ENCODE results near the gene LPP. TPM values are rescaled to one million over a fixed set of nuclear protein-coding genes. Genes with fewer than 3 reads are reported as not detected.
A peak's percentile ranks its signal among the peaks of the same experiment; 100 is the strongest.

The LPP gene
- total and polyA plus RNA-seq, 2 donors (not counting 1 experiment from before 2014, with no cell fraction given), result 7.6 to 81.7 TPM

GRCh38 chr3:188435266-188435665, 281.3 kb downstream of the LPP start:
- Histone ChIP-seq H3K4me1 (ENCODE audit: control insufficient read depth in 2 of 2, insufficient read depth in 2 of 2, low read length in 2 of 2) (peaks cover 66 to 83% of the 10 kb centered on the region in 2 donors), H2AFZ (ENCODE audit: insufficient read depth, low read depth, low read length, poor library complexity, severe bottlenecking) (no peak overlapping the region), H3K4me3 (ENCODE audit: control extremely low read depth in 1 of 5, extremely low read depth in 1 of 5, insufficient read depth in 1 of 5, low read depth in 2 of 5, low read length in 4 of 5) (no peak overlapping the region), H3K9me3 (ENCODE audit: control extremely low read depth in 1 of 3, control insufficient read depth in 2 of 3, insufficient read depth in 1 of 3, low read length in 2 of 3) (no peaks in the 10 kb centered on the region), H3K27me3 (replicated peaks in 1 of 4; ENCODE audit: control extremely low read depth in 1 of 4, control insufficient read depth in 3 of 4, insufficient read depth in 4 of 4, low read length in 3 of 4) (no peaks in the 10 kb centered on the region), H3K79me2 (ENCODE audit: control insufficient read depth, insufficient read depth, low read length) (peaks cover 16% of the 10 kb centered on the region), H4K20me1 (ENCODE audit: control insufficient read depth, insufficient read depth, low read length, poor library complexity, severe bottlenecking) (no peaks in the 10 kb centered on the region), H3K4me2 (replicated peaks; ENCODE audit: low read depth, low read length, poor library complexity, severe bottlenecking) (no peak overlapping the region), H3K27ac (ENCODE audit: low read length in 2 of 2) (peak overlapping the region in 1 of 2 donors; percentile 99), H3K9ac (ENCODE audit: low read length) (no peak overlapping the region), H3K36me3 (replicated peaks in 1 of 2; ENCODE audit: control extremely low read depth in 1 of 2, control insufficient read depth in 1 of 2, extremely low read depth in 1 of 2, insufficient read depth in 2 of 2, low read length in 1 of 2) (no peaks in the 10 kb centered on the region)
- CTCF ChIA-PET, result interaction anchor here (1.2 to 1.9 kb wide), 2 partner anchors 20 to 36 kb away, joined by 3 to 4 read pairs; no protein-coding TSS in a partner anchor
- H3K27me3 Mint-ChIP-seq, result no peaks in the 10 kb centered on the region
- ATAC-seq (ENCODE audit: low read depth) (no peak), DNase-seq (no peak)
- H3K9me3 Mint-ChIP-seq (ENCODE audit: insufficient read depth), result no peaks in the 10 kb centered on the region
- no peak overlapping the region for H3K4me3 Mint-ChIP-seq
- peaks cover 83% of the 10 kb centered on the region for H3K4me1 Mint-ChIP-seq
- POLR2A ChIA-PET, result no interaction called here
- WGBS (ENCODE audit: insufficient coverage), result no CpG with 5 or more reads among the region's 1 CpG
- peak overlapping the region; percentile 21 for H3K27ac Mint-ChIP-seq
- intact Hi-C loops (cut with micrococcal nuclease), result loop anchor here (5.0 kb wide), 2 partner anchors 147 to 458 kb away; no protein-coding TSS in a partner anchor
- TF ChIP-seq EZH2 (IDR thresholded peaks at IDR 0.05; ENCODE audit: borderline replicate concordance, insufficient read depth, low read depth, low read length, poor library complexity, severe bottlenecking) (no peak), CTCF (IDR thresholded peaks at IDR 0.05) (no peak)

GRCh38 chr3:188437926-188438325, 284.0 kb downstream of the LPP start:
- Histone ChIP-seq H3K9me3 (ENCODE audit: control extremely low read depth in 1 of 3, control insufficient read depth in 2 of 3, insufficient read depth in 1 of 3, low read length in 2 of 3) (peaks cover 0 to 4% (median 0%) of the 10 kb centered on the region in 3 donors), H3K36me3 (replicated peaks in 1 of 2; ENCODE audit: control extremely low read depth in 1 of 2, control insufficient read depth in 1 of 2, extremely low read depth in 1 of 2, insufficient read depth in 2 of 2, low read length in 1 of 2) (no peaks in the 10 kb centered on the region), H3K4me3 (ENCODE audit: control extremely low read depth in 1 of 5, extremely low read depth in 1 of 5, insufficient read depth in 1 of 5, low read depth in 2 of 5, low read length in 4 of 5) (no peak overlapping the region), H4K20me1 (ENCODE audit: control insufficient read depth, insufficient read depth, low read length, poor library complexity, severe bottlenecking) (no peaks in the 10 kb centered on the region), H3K27ac (ENCODE audit: low read length in 2 of 2) (peak overlapping the region; percentile 93 to 96), H3K79me2 (ENCODE audit: control insufficient read depth, insufficient read depth, low read length) (peaks cover 16% of the 10 kb centered on the region), H3K4me1 (ENCODE audit: control insufficient read depth in 2 of 2, insufficient read depth in 2 of 2, low read length in 2 of 2) (peaks cover 72 to 80% of the 10 kb centered on the region in 2 donors), H2AFZ (ENCODE audit: insufficient read depth, low read depth, low read length, poor library complexity, severe bottlenecking) (no peak overlapping the region), H3K27me3 (replicated peaks in 1 of 4; ENCODE audit: control extremely low read depth in 1 of 4, control insufficient read depth in 3 of 4, insufficient read depth in 4 of 4, low read length in 3 of 4) (no peaks in the 10 kb centered on the region), H3K4me2 (replicated peaks; ENCODE audit: low read depth, low read length, poor library complexity, severe bottlenecking) (peak overlapping the region; percentile 52), H3K9ac (ENCODE audit: low read length) (no peak overlapping the region)
- peak overlapping the region; percentile 8 for H3K27ac Mint-ChIP-seq
- peak overlapping the region; percentile 1 for H3K4me3 Mint-ChIP-seq
- intact Hi-C loops (cut with micrococcal nuclease), result loop anchor here (2.0 to 5.0 kb wide), 3 partner anchors 37 to 461 kb away; no protein-coding TSS in a partner anchor
- 100% methylated on average over 1 of the region's 2 CpGs for WGBS (ENCODE audit: insufficient coverage)
- H3K27me3 Mint-ChIP-seq, result no peaks in the 10 kb centered on the region
- peaks cover 83% of the 10 kb centered on the region for H3K4me1 Mint-ChIP-seq
- DNase-seq (no peak), ATAC-seq (ENCODE audit: low read depth) (no peak)
- POLR2A ChIA-PET, result no interaction called here
- CTCF ChIA-PET, result interaction anchor here (2.9 kb wide), 1 partner anchor 17 kb away, joined by 12 read pairs; no protein-coding TSS in a partner anchor
- TF ChIP-seq EZH2 (IDR thresholded peaks at IDR 0.05; ENCODE audit: borderline replicate concordance, insufficient read depth, low read depth, low read length, poor library complexity, severe bottlenecking) (no peak), CTCF (IDR thresholded peaks at IDR 0.05) (no peak)
- H3K9me3 Mint-ChIP-seq (ENCODE audit: insufficient read depth), result no peaks in the 10 kb centered on the region
